ENCODE results near the gene TADA2B. TPM values are rescaled to one million over a fixed set of nuclear protein-coding genes. Genes with fewer than 3 reads are reported as not detected.

Gene TADA2B, protein sequence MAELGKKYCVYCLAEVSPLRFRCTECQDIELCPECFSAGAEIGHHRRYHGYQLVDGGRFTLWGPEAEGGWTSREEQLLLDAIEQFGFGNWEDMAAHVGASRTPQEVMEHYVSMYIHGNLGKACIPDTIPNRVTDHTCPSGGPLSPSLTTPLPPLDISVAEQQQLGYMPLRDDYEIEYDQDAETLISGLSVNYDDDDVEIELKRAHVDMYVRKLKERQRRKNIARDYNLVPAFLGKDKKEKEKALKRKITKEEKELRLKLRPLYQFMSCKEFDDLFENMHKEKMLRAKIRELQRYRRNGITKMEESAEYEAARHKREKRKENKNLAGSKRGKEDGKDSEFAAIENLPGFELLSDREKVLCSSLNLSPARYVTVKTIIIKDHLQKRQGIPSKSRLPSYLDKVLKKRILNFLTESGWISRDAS
- 8.0 TPM for polyA plus RNA-seq (2013, experiment 1 of 2)
- 8.3 TPM for polyA plus RNA-seq (2013, experiment 2 of 2)

DNA sequence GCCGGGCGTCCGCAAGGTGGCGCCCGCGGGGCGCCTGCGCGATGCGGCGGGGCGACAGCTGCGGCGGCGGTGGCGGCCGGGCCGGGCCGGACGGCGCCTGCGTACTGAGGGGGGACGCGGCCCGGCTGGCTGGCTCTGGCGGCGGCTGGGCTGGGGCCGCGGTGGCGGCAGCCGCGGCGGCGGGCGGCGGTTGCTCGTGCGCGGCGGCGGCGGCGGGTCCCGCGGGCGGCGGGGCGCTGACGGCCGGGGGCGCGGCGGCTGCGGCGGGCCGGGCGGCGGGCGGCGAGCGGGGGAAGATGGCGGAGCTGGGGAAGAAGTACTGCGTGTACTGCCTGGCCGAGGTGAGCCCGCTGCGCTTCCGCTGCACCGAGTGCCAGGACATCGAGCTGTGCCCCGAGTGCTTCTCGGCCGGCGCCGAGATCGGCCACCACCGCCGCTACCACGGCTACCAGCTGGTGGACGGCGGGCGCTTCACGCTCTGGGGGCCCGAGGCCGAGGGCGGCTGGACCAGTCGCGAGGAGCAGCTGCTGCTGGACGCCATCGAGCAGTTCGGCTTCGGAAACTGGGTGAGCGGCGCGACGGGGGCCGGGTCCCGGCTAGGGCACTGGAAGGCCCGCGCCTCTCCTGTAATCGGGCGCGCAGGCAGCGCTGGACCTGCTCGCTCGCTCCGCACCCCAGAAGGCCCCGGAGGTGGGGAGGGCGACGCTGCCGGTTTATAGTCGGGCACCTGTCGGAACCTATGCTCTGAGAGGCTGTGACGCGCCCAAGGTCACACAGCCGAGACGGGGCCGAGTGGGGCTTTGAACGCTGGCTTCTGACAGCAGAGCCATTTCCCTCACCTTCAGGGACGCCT, at the start of gene TADA2B:
Gene TADA2B (plus strand): TSS at position 89 of the 853 bp plus-strand sequence. CDS start 208 bp downstream, at position 297.
- Histone ChIP-seq H3K36me3 (ENCODE audit: control insufficient read depth, insufficient read depth, low read length) (no peaks in the 10 kb centered on the region), H3K23ac (ENCODE audit: low read length) (peak within 1 kb of the TSS; percentile 72), H3K4me1 (ENCODE audit: control insufficient read depth, low read depth, low read length) (peaks cover 2% of the 10 kb centered on the region), H2AK5ac (ENCODE audit: low read length) (no peak within 1 kb of the TSS), H3K27me3 (ENCODE audit: insufficient read depth, low read length, poor library complexity) (peaks cover 6% of the 10 kb centered on the region), H2BK15ac (replicated peaks; ENCODE audit: low read depth) (no peak within 1 kb of the TSS), H3K79me2 (ENCODE audit: control insufficient read depth, insufficient read depth, low read length) (peaks cover 29% of the 10 kb centered on the region), H2BK120ac (ENCODE audit: low read depth, low read length) (peak within 1 kb of the TSS; percentile 32), H4K5ac (ENCODE audit: low read length) (no peak within 1 kb of the TSS), H3K4me2 (ENCODE audit: low read length) (peak within 1 kb of the TSS; percentile 91), H3K9ac (ENCODE audit: low read length) (peak within 1 kb of the TSS; percentile 94), H2BK5ac (ENCODE audit: low read length) (no peak within 1 kb of the TSS), H3K4me3 (ENCODE audit: low read length) (peak within 1 kb of the TSS; percentile 75), H3K79me1 (ENCODE audit: low read length) (peaks cover 33% of the 10 kb centered on the region), H3K27ac (ENCODE audit: low read depth, low read length) (peak within 1 kb of the TSS; percentile 62), H3K18ac (ENCODE audit: low read length) (peak within 1 kb of the TSS; percentile 90), H3K4ac (ENCODE audit: low read depth, low read length) (peak within 1 kb of the TSS; percentile 4), H3K56ac (ENCODE audit: low read length) (peak within 1 kb of the TSS; percentile 99), H4K8ac (ENCODE audit: low read depth, low read length) (peak within 1 kb of the TSS; percentile 77)
- peak; percentile 40 for DNase-seq
- no CpG with 5 or more reads among the region's 119 CpGs for WGBS (ENCODE audit: extremely low coverage, insufficient coverage, low lambda C conversion rate)

- Histone ChIP-seq H2BK120ac (ENCODE audit: low read depth, low read length) (no peak overlapping the region), H3K36me3 (ENCODE audit: control insufficient read depth, insufficient read depth, low read length) (peaks cover 15% of the 10 kb centered on the region), H3K4ac (ENCODE audit: low read depth, low read length) (no peak overlapping the region), H3K79me2 (ENCODE audit: control insufficient read depth, insufficient read depth, low read length) (peaks cover 13% of the 10 kb centered on the region), H3K4me2 (ENCODE audit: low read length) (no peak overlapping the region), H2BK15ac (replicated peaks; ENCODE audit: low read depth) (no peak overlapping the region), H2BK5ac (ENCODE audit: low read length) (no peak overlapping the region), H3K56ac (ENCODE audit: low read length) (no peak overlapping the region), H3K4me1 (ENCODE audit: control insufficient read depth, low read depth, low read length) (no peaks in the 10 kb centered on the region), H3K27ac (ENCODE audit: low read depth, low read length) (no peak overlapping the region), H3K27me3 (ENCODE audit: insufficient read depth, low read length, poor library complexity) (no peaks in the 10 kb centered on the region), H2AK5ac (ENCODE audit: low read length) (no peak overlapping the region), H3K4me3 (ENCODE audit: low read length) (no peak overlapping the region), H3K9ac (ENCODE audit: low read length) (no peak overlapping the region), H4K5ac (ENCODE audit: low read length) (no peak overlapping the region), H3K18ac (ENCODE audit: low read length) (no peak overlapping the region), H3K23ac (ENCODE audit: low read length) (no peak overlapping the region), H4K8ac (ENCODE audit: low read depth, low read length) (no peak overlapping the region), H3K79me1 (ENCODE audit: low read length) (peaks cover 14% of the 10 kb centered on the region)
- DNase-seq = no peak
- WGBS (ENCODE audit: extremely low coverage, insufficient coverage, low lambda C conversion rate) = no CpG with 5 or more reads among the region's 12 CpGs
Measured at GRCh38 chr4:6996481-6996880, 46.7 kb upstream of the TADA2B start.

- no peak overlapping the region for H3K9ac ChIP-seq (ENCODE audit: low read length)
- no peak overlapping the region for H3K4ac ChIP-seq (ENCODE audit: low read depth, low read length)
- H3K4me1 ChIP-seq (ENCODE audit: control insufficient read depth, low read depth, low read length) = no peaks in the 10 kb centered on the region
- no peak overlapping the region for H4K5ac ChIP-seq (ENCODE audit: low read length)
- H3K56ac ChIP-seq (ENCODE audit: low read length) = no peak overlapping the region
- H3K4me3 ChIP-seq (ENCODE audit: low read length) = no peak overlapping the region
- no peak overlapping the region for H3K23ac ChIP-seq (ENCODE audit: low read length)
- no peak overlapping the region for H2BK120ac ChIP-seq (ENCODE audit: low read depth, low read length)
- no peak overlapping the region for H2BK15ac ChIP-seq (replicated peaks; ENCODE audit: low read depth)
- WGBS (ENCODE audit: extremely low coverage, insufficient coverage, low lambda C conversion rate) = no CpG with 5 or more reads among the region's 14 CpGs
- H3K79me2 ChIP-seq (ENCODE audit: control insufficient read depth, insufficient read depth, low read length) = no peaks in the 10 kb centered on the region
- H2BK5ac ChIP-seq (ENCODE audit: low read length) = no peak overlapping the region
- peaks cover 2% of the 10 kb centered on the region for H3K79me1 ChIP-seq (ENCODE audit: low read length)
- H3K27ac ChIP-seq (ENCODE audit: low read depth, low read length) = no peak overlapping the region
- no peak overlapping the region for H4K8ac ChIP-seq (ENCODE audit: low read depth, low read length)
- no peak overlapping the region for H3K4me2 ChIP-seq (ENCODE audit: low read length)
- H3K18ac ChIP-seq (ENCODE audit: low read length) = no peak overlapping the region
- peak; percentile 56 for DNase-seq
- no peak overlapping the region for H2AK5ac ChIP-seq (ENCODE audit: low read length)
- peaks cover 20% of the 10 kb centered on the region for H3K36me3 ChIP-seq (ENCODE audit: control insufficient read depth, insufficient read depth, low read length)
- no peaks in the 10 kb centered on the region for H3K27me3 ChIP-seq (ENCODE audit: insufficient read depth, low read length, poor library complexity)
Measured at GRCh38 chr4:6999172-7000086, 43.7 kb upstream of the TADA2B start.

GRCh38 chr4:7000421-7001176, 42.6 kb upstream of the TADA2B start:
- Histone ChIP-seq H2BK15ac (replicated peaks; ENCODE audit: low read depth) (no peak overlapping the region), H3K79me2 (ENCODE audit: control insufficient read depth, insufficient read depth, low read length) (no peaks in the 10 kb centered on the region), H3K4me2 (ENCODE audit: low read length) (no peak overlapping the region), H3K4me1 (ENCODE audit: control insufficient read depth, low read depth, low read length) (no peaks in the 10 kb centered on the region), H2BK5ac (ENCODE audit: low read length) (no peak overlapping the region), H2AK5ac (ENCODE audit: low read length) (no peak overlapping the region), H3K79me1 (ENCODE audit: low read length) (peaks cover 2% of the 10 kb centered on the region), H3K4ac (ENCODE audit: low read depth, low read length) (no peak overlapping the region), H2BK120ac (ENCODE audit: low read depth, low read length) (no peak overlapping the region), H3K4me3 (ENCODE audit: low read length) (no peak overlapping the region), H3K9ac (ENCODE audit: low read length) (no peak overlapping the region), H3K36me3 (ENCODE audit: control insufficient read depth, insufficient read depth, low read length) (peaks cover 20% of the 10 kb centered on the region), H3K56ac (ENCODE audit: low read length) (no peak overlapping the region), H3K18ac (ENCODE audit: low read length) (no peak overlapping the region), H4K8ac (ENCODE audit: low read depth, low read length) (no peak overlapping the region), H3K27me3 (ENCODE audit: insufficient read depth, low read length, poor library complexity) (no peaks in the 10 kb centered on the region), H3K27ac (ENCODE audit: low read depth, low read length) (no peak overlapping the region), H3K23ac (ENCODE audit: low read length) (no peak overlapping the region), H4K5ac (ENCODE audit: low read length) (no peak overlapping the region)
- DNase-seq = no peak
- no CpG with 5 or more reads among the region's 18 CpGs for WGBS (ENCODE audit: extremely low coverage, insufficient coverage, low lambda C conversion rate)

GRCh38 chr4:7001271-7001670, 41.9 kb upstream of the TADA2B start:
- no peak overlapping the region for H3K56ac ChIP-seq (ENCODE audit: low read length)
- H3K4ac ChIP-seq (ENCODE audit: low read depth, low read length) = no peak overlapping the region
- no peak overlapping the region for H2BK15ac ChIP-seq (replicated peaks; ENCODE audit: low read depth)
- no peaks in the 10 kb centered on the region for H3K79me2 ChIP-seq (ENCODE audit: control insufficient read depth, insufficient read depth, low read length)
- H3K4me3 ChIP-seq (ENCODE audit: low read length) = no peak overlapping the region
- no peak overlapping the region for H4K8ac ChIP-seq (ENCODE audit: low read depth, low read length)
- H3K4me2 ChIP-seq (ENCODE audit: low read length) = no peak overlapping the region
- peaks cover 2% of the 10 kb centered on the region for H3K79me1 ChIP-seq (ENCODE audit: low read length)
- H3K27ac ChIP-seq (ENCODE audit: low read depth, low read length) = no peak overlapping the region
- H3K4me1 ChIP-seq (ENCODE audit: control insufficient read depth, low read depth, low read length) = no peaks in the 10 kb centered on the region
- no peak overlapping the region for H3K18ac ChIP-seq (ENCODE audit: low read length)
- no peak overlapping the region for H2AK5ac ChIP-seq (ENCODE audit: low read length)
- no peak overlapping the region for H4K5ac ChIP-seq (ENCODE audit: low read length)
- DNase-seq = no peak
- H2BK120ac ChIP-seq (ENCODE audit: low read depth, low read length) = no peak overlapping the region
- H2BK5ac ChIP-seq (ENCODE audit: low read length) = no peak overlapping the region
- no peaks in the 10 kb centered on the region for H3K27me3 ChIP-seq (ENCODE audit: insufficient read depth, low read length, poor library complexity)
- H3K9ac ChIP-seq (ENCODE audit: low read length) = no peak overlapping the region
- no peak overlapping the region for H3K23ac ChIP-seq (ENCODE audit: low read length)
- peaks cover 20% of the 10 kb centered on the region for H3K36me3 ChIP-seq (ENCODE audit: control insufficient read depth, insufficient read depth, low read length)
- no CpG with 5 or more reads among the region's 7 CpGs for WGBS (ENCODE audit: extremely low coverage, insufficient coverage, low lambda C conversion rate)
